CD14-positive monocyte (primary cell): ENCODE measurements around the gene E2F7. TPM values are rescaled to one million over a fixed set of nuclear protein-coding genes. Genes with fewer than 3 reads are reported as not detected.
A peak's percentile ranks its signal among the peaks of the same experiment; 100 is the strongest.

Experiments used
- DNase-seq, 3 donors: peaks; one replicate each; pipeline ENCODE4 v3.0.0-alpha.2; 2011 to 2022
- H2AFZ ChIP-seq: 2 replicates; pipeline ENCODE4 v1.6.0; 2012; ENCODE audit warnings: mild to moderate bottlenecking, low read depth, low read length, inconsistent platforms; ENCODE audit not compliant: insufficient read depth, poor library complexity, severe bottlenecking
- H3K27ac ChIP-seq, 2 donors: 1 replicate in 1 of 2; 2 replicates in 1 of 2; pipeline ENCODE4 v1.5.1; 2012 to 2013; ENCODE audit warnings: low read length in 2 of 2, control low read depth in 1 of 2, inconsistent platforms in 1 of 2, low read depth in 1 of 2, mild to moderate bottlenecking in 1 of 2
- H3K27me3 ChIP-seq, 2 donors: one replicate each; pipeline versions ENCODE4 v1.6.0 to v1.6.1; 2011 to 2013; ENCODE audit warnings: low read length in 2 of 2; ENCODE audit not compliant: control insufficient read depth in 2 of 2, insufficient read depth in 2 of 2
- H3K36me3 ChIP-seq, 2 donors: replicated peaks in 1 of 2; 1 replicate in 1 of 2; 2 replicates in 1 of 2; pipeline versions ENCODE4 v1.5.1 to v1.6.1; 2012 to 2013; ENCODE audit warnings: low read length in 2 of 2, control low read depth in 1 of 2, inconsistent platforms in 1 of 2, mild to moderate bottlenecking in 1 of 2; ENCODE audit not compliant: insufficient read depth in 2 of 2, control insufficient read depth in 1 of 2
- H3K4me1 ChIP-seq, 2 donors: 1 replicate in 1 of 2; 2 replicates in 1 of 2; pipeline versions ENCODE4 v1.5.1 to v1.6.1; 2012 to 2013; ENCODE audit warnings: low read length in 2 of 2, control low read depth in 1 of 2, inconsistent platforms in 1 of 2, mild to moderate bottlenecking in 1 of 2, moderate library complexity in 1 of 2; ENCODE audit not compliant: insufficient read depth in 2 of 2, control insufficient read depth in 1 of 2
- H3K4me2 ChIP-seq: replicated peaks from 2 replicates; pipeline ENCODE3; 2012; ENCODE audit warnings: low read length, moderate library complexity, mild to moderate bottlenecking; ENCODE audit not compliant: poor library complexity, severe bottlenecking; ENCODE audit errors: extremely low read depth
- H3K4me3 ChIP-seq, 3 experiments: fragments of 200-600 bp in 1 of 3; sonication (generic) in 1 of 3; replicated peaks in 1 of 3; 1 replicate in 2 of 3; 2 replicates in 1 of 3; pipeline ENCODE4 v1.5.1; 2011 to 2013; ENCODE audit warnings: low read length in 3 of 3, mild to moderate bottlenecking in 3 of 3, control low read depth in 2 of 3, low read depth in 2 of 3, inconsistent platforms in 1 of 3, moderate library complexity in 1 of 3
- H3K79me2 ChIP-seq: 2 replicates; pipeline ENCODE4 v1.6.0; 2012; ENCODE audit warnings: mild to moderate bottlenecking, control low read depth, inconsistent platforms, low read length, moderate library complexity; ENCODE audit not compliant: insufficient read depth
- H3K9ac ChIP-seq: 2 replicates; pipeline ENCODE4 v1.6.0; 2017; ENCODE audit warnings: low read length, mild to moderate bottlenecking; ENCODE audit not compliant: insufficient read depth, poor library complexity, severe bottlenecking
- H3K9me3 ChIP-seq, 2 donors: replicated peaks in 1 of 2; 1 replicate in 1 of 2; 2 replicates in 1 of 2; pipeline versions ENCODE4 v1.5.1 to v1.6.1; 2012 to 2013; ENCODE audit warnings: low read length in 2 of 2, control low read depth in 1 of 2; ENCODE audit not compliant: control insufficient read depth in 1 of 2, insufficient read depth in 1 of 2
- H4K20me1 ChIP-seq: 2 replicates; pipeline ENCODE4 v1.6.0; 2012; ENCODE audit warnings: mild to moderate bottlenecking, low read length, control low read depth, moderate library complexity; ENCODE audit not compliant: insufficient read depth
- H3K27ac Mint-ChIP-seq, 7 donors: one replicate each; pipeline ENCODE4 v1.8.0; 2020; ENCODE audit warnings: mild to moderate bottlenecking in 7 of 7, mixed read lengths in 7 of 7, moderate library complexity in 6 of 7, inconsistent platforms in 2 of 7
- H3K27me3 Mint-ChIP-seq, 3 donors: one replicate each; pipeline ENCODE4 v1.8.0; 2021 to 2022; ENCODE audit warnings: low read depth in 3 of 3, mild to moderate bottlenecking in 3 of 3, mixed read lengths in 3 of 3, moderate library complexity in 3 of 3, inconsistent platforms in 1 of 3
- H3K36me3 Mint-ChIP-seq, 2 donors: one replicate each; pipeline ENCODE4 v1.8.0; 2020; ENCODE audit warnings: mixed read lengths in 2 of 2, inconsistent platforms in 1 of 2, mild to moderate bottlenecking in 1 of 2
- H3K4me1 Mint-ChIP-seq: one replicate; pipeline ENCODE4 v1.8.0; 2020; ENCODE audit warnings: mild to moderate bottlenecking, mixed read lengths
- H3K4me3 Mint-ChIP-seq, 2 donors: one replicate each; pipeline ENCODE4 v1.8.0; 2020; ENCODE audit warnings: mild to moderate bottlenecking in 2 of 2, mixed read lengths in 2 of 2, moderate library complexity in 1 of 2
- H3K9me3 Mint-ChIP-seq, 7 donors: one replicate each; pipeline ENCODE4 v1.8.0; 2020 to 2022; ENCODE audit warnings: mixed read lengths in 7 of 7, mild to moderate bottlenecking in 6 of 7, moderate library complexity in 6 of 7, inconsistent platforms in 2 of 7
- WGBS: methylation state at CpG from one replicate; pipeline ENCODE4 v1.1.5; 2013; ENCODE audit warnings: missing lambda C conversion rate; ENCODE audit not compliant: insufficient coverage; 5-methylcytosine and 5-hydroxymethylcytosine counted together
- intact Hi-C, 2 donors: fragments of 100-400 bp; cut with micrococcal nuclease; formaldehyde crosslinking; loops; one replicate each; pipeline versions ENCODE4 v1.15.0 to v1.15.1; 2023
- polyA plus RNA-seq, 3 donors: library from polyadenylated mRNA; depleted of rRNA in 1 of 3; unstranded in 2 of 3; stranded (reverse) in 1 of 3; fragments of 300-500 nt in 2 of 3; fragments of >200 nt in 1 of 3; fragmentation: Illumina TruSeq in 2 of 3; gene quantifications; 1 replicate in 2 of 3; 2 replicates in 1 of 3; pipeline ENCODE4 v1.2.3, GENCODE V29; 2012 to 2021
- TF ChIP-seq, protein P1 (sequence below): fragments of 200-600 bp; IDR thresholded peaks from one replicate; pipeline ENCODE4 v1.8.0; 2022; ENCODE audit warnings: antibody characterized with exemption, mild to moderate bottlenecking

The E2F7 gene
- polyA plus RNA-seq, 3 donors, result not detected

DNA sequence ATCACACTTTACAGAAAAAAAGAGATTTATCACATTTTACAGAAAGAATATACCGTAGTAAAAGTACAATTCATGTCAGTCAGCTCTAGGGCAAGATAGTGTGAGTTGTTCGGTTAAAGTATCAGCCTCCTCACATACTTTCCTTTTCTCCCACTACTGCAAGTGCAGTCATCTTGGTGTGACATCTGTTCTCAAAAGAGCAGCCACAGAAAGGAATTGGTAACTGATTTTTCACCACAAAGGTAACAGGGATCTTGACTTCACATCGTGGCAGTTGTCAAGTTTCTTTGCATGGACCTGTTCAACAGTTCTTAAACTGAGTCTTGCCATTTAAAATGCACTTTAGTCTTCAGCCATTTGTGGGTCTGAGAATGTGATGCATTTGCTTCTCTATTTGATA, 5.0 kb upstream of the E2F7 start:
- no peak for DNase-seq
- no peaks in the 10 kb centered on the region for H4K20me1 ChIP-seq
- H3K4me1 Mint-ChIP-seq, result peaks cover 5% of the 10 kb centered on the region
- no peaks in the 10 kb centered on the region for H3K9me3 ChIP-seq
- no peak overlapping the region for H3K4me3 Mint-ChIP-seq
- peaks cover 0 to 5% (median 0%) of the 10 kb centered on the region in 7 donors for H3K9me3 Mint-ChIP-seq
- no peak overlapping the region for H2AFZ ChIP-seq
- H3K36me3 ChIP-seq, result no peaks in the 10 kb centered on the region
- H3K4me3 ChIP-seq, result no peak overlapping the region
- no peak overlapping the region for H3K9ac ChIP-seq
- no peak overlapping the region for H3K27ac Mint-ChIP-seq
- peaks cover 4 to 9% (median 7%) of the 10 kb centered on the region in 3 donors for H3K27me3 Mint-ChIP-seq
- intact Hi-C loops, result no loop called here
- WGBS, result 50% methylated on average over 1 of the region's 3 CpGs
- peaks cover 0 to 7% of the 10 kb centered on the region in 2 donors for H3K27me3 ChIP-seq
- H3K36me3 Mint-ChIP-seq, result no peaks in the 10 kb centered on the region
- peaks cover 3 to 10% of the 10 kb centered on the region in 2 donors for H3K4me1 ChIP-seq
- TF ChIP-seq, protein P1, sequence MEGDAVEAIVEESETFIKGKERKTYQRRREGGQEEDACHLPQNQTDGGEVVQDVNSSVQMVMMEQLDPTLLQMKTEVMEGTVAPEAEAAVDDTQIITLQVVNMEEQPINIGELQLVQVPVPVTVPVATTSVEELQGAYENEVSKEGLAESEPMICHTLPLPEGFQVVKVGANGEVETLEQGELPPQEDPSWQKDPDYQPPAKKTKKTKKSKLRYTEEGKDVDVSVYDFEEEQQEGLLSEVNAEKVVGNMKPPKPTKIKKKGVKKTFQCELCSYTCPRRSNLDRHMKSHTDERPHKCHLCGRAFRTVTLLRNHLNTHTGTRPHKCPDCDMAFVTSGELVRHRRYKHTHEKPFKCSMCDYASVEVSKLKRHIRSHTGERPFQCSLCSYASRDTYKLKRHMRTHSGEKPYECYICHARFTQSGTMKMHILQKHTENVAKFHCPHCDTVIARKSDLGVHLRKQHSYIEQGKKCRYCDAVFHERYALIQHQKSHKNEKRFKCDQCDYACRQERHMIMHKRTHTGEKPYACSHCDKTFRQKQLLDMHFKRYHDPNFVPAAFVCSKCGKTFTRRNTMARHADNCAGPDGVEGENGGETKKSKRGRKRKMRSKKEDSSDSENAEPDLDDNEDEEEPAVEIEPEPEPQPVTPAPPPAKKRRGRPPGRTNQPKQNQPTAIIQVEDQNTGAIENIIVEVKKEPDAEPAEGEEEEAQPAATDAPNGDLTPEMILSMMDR, result no peak
- H3K27ac ChIP-seq, result no peak overlapping the region
- no peaks in the 10 kb centered on the region for H3K79me2 ChIP-seq
- H3K4me2 ChIP-seq, result no peak overlapping the region

DNA sequence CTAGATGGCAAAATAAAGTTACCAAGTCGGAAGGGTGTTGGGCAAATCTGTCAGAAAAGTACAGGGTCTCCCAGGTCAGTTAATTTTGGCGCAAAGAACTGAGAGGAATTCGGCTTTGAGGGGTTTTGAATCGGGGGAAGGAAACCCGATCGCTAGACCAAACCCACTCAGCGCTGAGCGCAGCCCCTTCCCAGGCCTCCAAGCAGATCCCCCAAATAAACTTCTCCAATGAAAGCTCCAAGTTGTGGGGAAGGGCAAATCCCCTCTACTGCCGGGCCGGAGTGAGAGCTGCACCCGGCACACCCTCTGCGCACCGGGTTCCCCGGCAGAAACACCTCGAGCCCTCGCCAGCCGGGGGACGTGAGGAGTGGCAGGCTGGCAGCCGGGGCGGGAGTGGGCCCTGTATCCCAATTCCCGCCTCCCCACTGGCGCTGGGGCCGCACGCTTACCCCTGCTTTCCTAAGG, 441 bp downstream of the E2F7 start:
- TF ChIP-seq, protein P1, result no peak
- Mint-ChIP-seq H3K9me3 (peaks cover 0 to 3% (median 0%) of the 10 kb centered on the region in 7 donors), H3K36me3 (peaks cover 0 to 10% of the 10 kb centered on the region in 2 donors), H3K27ac (no peak overlapping the region), H3K27me3 (peaks cover 9 to 11% (median 10%) of the 10 kb centered on the region in 3 donors), H3K4me1 (peaks cover 33% of the 10 kb centered on the region), H3K4me3 (peak overlapping the region; percentile 86 to 91)
- no peaks in the 10 kb centered on the region for H3K79me2 ChIP-seq
- peak overlapping the region; percentile 94 for H3K4me2 ChIP-seq
- H3K27me3 ChIP-seq, result peaks cover 0 to 15% of the 10 kb centered on the region in 2 donors
- no peaks in the 10 kb centered on the region for H4K20me1 ChIP-seq
- H3K4me1 ChIP-seq, result peaks cover 15 to 29% of the 10 kb centered on the region in 2 donors
- H3K9me3 ChIP-seq, result no peaks in the 10 kb centered on the region
- no peak overlapping the region for H3K27ac ChIP-seq
- intact Hi-C loops, result no loop called here
- 2% methylated on average over 17 of the region's 24 CpGs for WGBS
- H2AFZ ChIP-seq, result peak overlapping the region; percentile 92
- H3K36me3 ChIP-seq, result no peaks in the 10 kb centered on the region
- no peak for DNase-seq
- peak overlapping the region; percentile 44 to 82 (median 58) for H3K4me3 ChIP-seq
- H3K9ac ChIP-seq, result peak overlapping the region; percentile 67
